Endodermal cell (in vitro differentiated cells): ENCODE data around the gene NEUROG1. TPM values are rescaled to one million over a fixed set of nuclear protein-coding genes. Genes with fewer than 3 reads are reported as not detected.

Source experiments
- DNase-seq: peaks from one replicate; pipeline ENCODE4 v3.0.0-alpha.2; 2017
- H3K27ac ChIP-seq: 2 replicates; pipeline ENCODE4 v1.5.1; 2013; ENCODE audit warnings: mild to moderate bottlenecking, low read depth, low read length, moderate library complexity
- H3K27me3 ChIP-seq: 2 replicates; pipeline ENCODE4 v1.6.1; 2013; ENCODE audit warnings: mild to moderate bottlenecking, low read length, moderate library complexity; ENCODE audit not compliant: insufficient read depth, control insufficient read depth, poor library complexity, severe bottlenecking
- H3K36me3 ChIP-seq: 2 replicates; pipeline ENCODE4 v1.7.0; 2013; ENCODE audit warnings: mild to moderate bottlenecking, low read length, moderate library complexity; ENCODE audit not compliant: control insufficient read depth, insufficient read depth
- H3K4me1 ChIP-seq: one replicate; pipeline ENCODE4 v1.7.0; 2013; ENCODE audit warnings: low read length; ENCODE audit not compliant: control insufficient read depth, insufficient read depth
- H3K4me3 ChIP-seq: 2 replicates; pipeline ENCODE4 v1.5.1; 2013; ENCODE audit warnings: mild to moderate bottlenecking, low read length, moderate library complexity
- H3K9ac ChIP-seq: 2 replicates; pipeline ENCODE4 v1.6.1; 2013; ENCODE audit warnings: mild to moderate bottlenecking, low read length, moderate library complexity; ENCODE audit not compliant: poor library complexity, severe bottlenecking; ENCODE audit errors: extremely low read depth
- H3K9me3 ChIP-seq: 2 replicates; pipeline ENCODE4 v1.6.1; 2013; ENCODE audit warnings: mild to moderate bottlenecking, low read length, moderate library complexity; ENCODE audit not compliant: control insufficient read depth
- H3K27ac Mint-ChIP-seq: 2 replicates; pipeline ENCODE4 v1.8.0; 2020; ENCODE audit warnings: mixed read lengths
- H3K27me3 Mint-ChIP-seq: 2 replicates; pipeline ENCODE4 v1.8.0; 2021; ENCODE audit warnings: mild to moderate bottlenecking, mixed read lengths; ENCODE audit not compliant: insufficient read depth
- H3K36me3 Mint-ChIP-seq: 2 replicates; pipeline ENCODE4 v1.8.0; 2020; ENCODE audit warnings: low read depth, mixed read lengths
- H3K4me1 Mint-ChIP-seq: 2 replicates; pipeline ENCODE4 v1.8.0; 2020; ENCODE audit warnings: mixed read lengths
- H3K4me3 Mint-ChIP-seq: 2 replicates; pipeline ENCODE4 v1.8.0; 2020; ENCODE audit warnings: mild to moderate bottlenecking, moderate library complexity, mixed read lengths
- H3K9me3 Mint-ChIP-seq: 2 replicates; pipeline ENCODE4 v1.8.0; 2020; ENCODE audit warnings: mild to moderate bottlenecking, mixed read lengths
- CTCF ChIP-seq: fragments of 200-600 bp; sonication (generic); conservative IDR thresholded peaks from 2 replicates; pipeline ENCODE4 v1.5.0; 2021; ENCODE audit warnings: antibody characterized with exemption, mild to moderate bottlenecking
- WGBS, 2 experiments: methylation state at CpG; one replicate each; pipeline versions ENCODE4 v1.1.5 to v1.1.7; 2013; ENCODE audit warnings: missing lambda C conversion rate in 2 of 2, mixed read lengths in 1 of 2; ENCODE audit not compliant: insufficient coverage in 1 of 2, insufficient read length in 1 of 2; 5-methylcytosine and 5-hydroxymethylcytosine counted together
- total RNA-seq, 2 donors: library from RNA; stranded (reverse); fragmentation: NEBNext Ultra II Directional in 1 of 2; extraction: Animal tissue kit (Norgen Biotek cat#: 25700) in 1 of 2; gene quantifications; 2 replicates in 1 of 2; 3 replicates in 1 of 2; pipeline ENCODE4 v1.2.1, GENCODE V29; 2021

The NEUROG1 gene
- total RNA-seq, 2 donors from 2014 or later: not detected

GRCh38 chr5:135577421-135577820 lies 41.7 kb upstream of the NEUROG1 start:
- H3K9me3 Mint-ChIP-seq: no peaks in the 10 kb centered on the region
- DNase-seq: no peak
- peaks cover 51% of the 10 kb centered on the region for H3K27me3 ChIP-seq

GRCh38 chr5:135576075-135576599 lies 40.4 kb upstream of the NEUROG1 start:
- Histone ChIP-seq H3K36me3 (no peaks in the 10 kb centered on the region), H3K4me3 (no peak overlapping the region), H3K4me1 (peaks cover 15% of the 10 kb centered on the region), H3K27ac (no peak overlapping the region), H3K9ac (no peak overlapping the region), H3K27me3 (peaks cover 45% of the 10 kb centered on the region), H3K9me3 (no peaks in the 10 kb centered on the region)
- H3K36me3 Mint-ChIP-seq: no peaks in the 10 kb centered on the region
- peaks cover 25% of the 10 kb centered on the region for H3K4me1 Mint-ChIP-seq
- H3K9me3 Mint-ChIP-seq: no peaks in the 10 kb centered on the region
- 24 to 54% methylated on average over 2 to 6 of the region's 6 CpGs for WGBS, 2 experiments
- no peak for TF ChIP-seq CTCF
- no peak overlapping the region for H3K27ac Mint-ChIP-seq
- no peak overlapping the region for H3K4me3 Mint-ChIP-seq
- peak; percentile 87 for DNase-seq
- H3K27me3 Mint-ChIP-seq: peaks cover 74% of the 10 kb centered on the region

More at GRCh38 chr5:135577421-135577820, 41.7 kb upstream of the NEUROG1 start:
- no peak for TF ChIP-seq CTCF
- no peak overlapping the region for H3K27ac ChIP-seq
- Mint-ChIP-seq H3K27me3 (peaks cover 78% of the 10 kb centered on the region), H3K4me1 (peaks cover 25% of the 10 kb centered on the region), H3K36me3 (no peaks in the 10 kb centered on the region), H3K27ac (no peak overlapping the region), H3K4me3 (peak overlapping the region; percentile 66)
- WGBS, 2 experiments: 67% methylated on average over 8 of the region's 8 CpGs; no CpG with 5 or more reads in 1 of the 2 experiments
- H3K9me3 ChIP-seq: no peaks in the 10 kb centered on the region
- H3K9ac ChIP-seq: no peak overlapping the region
- no peak overlapping the region for H3K4me3 ChIP-seq
- H3K36me3 ChIP-seq: no peaks in the 10 kb centered on the region
- peaks cover 15% of the 10 kb centered on the region for H3K4me1 ChIP-seq

GRCh38 chr5:135574493-135574892 lies 38.7 kb upstream of the NEUROG1 start:
- Mint-ChIP-seq H3K27me3 (peaks cover 61% of the 10 kb centered on the region), H3K4me1 (peaks cover 25% of the 10 kb centered on the region), H3K36me3 (no peaks in the 10 kb centered on the region), H3K9me3 (no peaks in the 10 kb centered on the region), H3K4me3 (no peak overlapping the region), H3K27ac (no peak overlapping the region)
- no peaks in the 10 kb centered on the region for H3K9me3 ChIP-seq
- DNase-seq: no peak
- no peak for TF ChIP-seq CTCF
- 89 to 97% methylated on average over 2 to 10 of the region's 10 CpGs for WGBS, 2 experiments
- H3K27me3 ChIP-seq: peaks cover 28% of the 10 kb centered on the region
- peaks cover 15% of the 10 kb centered on the region for H3K4me1 ChIP-seq
- H3K4me3 ChIP-seq: no peak overlapping the region
- H3K36me3 ChIP-seq: no peaks in the 10 kb centered on the region
- H3K27ac ChIP-seq: no peak overlapping the region
- H3K9ac ChIP-seq: no peak overlapping the region
